GM21526 (cell line): Measurements from ENCODE around the gene OPN1MW.
"Not testable (repeated sequence)": the region's sequence is repeated elsewhere in the genome, so short reads cannot be mapped to it uniquely, and the experiment has no call there.

Source experiments
- ATAC-seq: cut with Tn5 transposase; IDR thresholded peaks from one replicate; pipeline ENCODE4 v1.9.1; 2021; ENCODE audit warnings: moderate library complexity; ENCODE audit not compliant: unreplicated experiment, low FRiP score

OPN1MW gene

GRCh38 chrX:154209670-154210418, 27.4 kb downstream of the OPN1MW start:
- ATAC-seq: not testable (repeated sequence)

GRCh38 chrX:154211057-154211456, 28.7 kb downstream of the OPN1MW start:
- not testable (repeated sequence) for ATAC-seq

- not testable (repeated sequence) for ATAC-seq
Observed at GRCh38 chrX:154211499-154211898, 29.1 kb downstream of the OPN1MW start.

- ATAC-seq: not testable (repeated sequence)
Observed at GRCh38 chrX:154219456-154219855, 37.1 kb downstream of the OPN1MW start, which contains the start of gene OPN1MW2. Gene OPN1MW2 (plus strand): TSS chrX:154219756. CDS start chrX:154219816, 60 bp downstream.

GRCh38 chrX:154225292-154225691, 42.9 kb downstream of the OPN1MW start:
- ATAC-seq: not testable (repeated sequence)

- ATAC-seq: not testable (repeated sequence)
Observed at GRCh38 chrX:154226706-154227105, 44.3 kb downstream of the OPN1MW start.

GRCh38 chrX:154231443-154231842, 49.0 kb downstream of the OPN1MW start:
- ATAC-seq: not testable (repeated sequence)

- ATAC-seq: not testable (repeated sequence)
Observed at GRCh38 chrX:154233620-154234019, 51.2 kb downstream of the OPN1MW start.

- not testable (repeated sequence) for ATAC-seq
Observed at GRCh38 chrX:154238939-154239559, 56.7 kb downstream of the OPN1MW start.

GRCh38 chrX:154239982-154240503, 57.6 kb downstream of the OPN1MW start:
- ATAC-seq: not testable (repeated sequence)
